Prostate gland (tissue), 2 donors: ENCODE results near the gene TNRC6A.

Source experiments
- POLR2A ChIP-seq: fragments of 450-650 bp; IDR thresholded peaks from one replicate; pipeline ENCODE4 v1.6.1; 2016; ENCODE audit warnings: antibody characterized with exemption, mild to moderate bottlenecking
- POLR2AphosphoS5 ChIP-seq: sonication (generic); formaldehyde crosslinking; IDR thresholded peaks from one replicate; pipeline ENCODE4 v1.6.1; 2017; ENCODE audit warnings: antibody characterized with exemption
- TF ChIP-seq, protein P1 (sequence below), 4 experiments: fragments of 200-600 bp in 2 of 4; fragments of 450-650 bp in 2 of 4; sonication (generic) in 2 of 4; IDR thresholded peaks; 1 replicate in 3 of 4; 2 replicates in 1 of 4; pipeline ENCODE4 v1.5.1; 2016 to 2019; ENCODE audit warnings: antibody characterized with exemption in 4 of 4, mild to moderate bottlenecking in 2 of 4, moderate library complexity in 2 of 4

DNA sequence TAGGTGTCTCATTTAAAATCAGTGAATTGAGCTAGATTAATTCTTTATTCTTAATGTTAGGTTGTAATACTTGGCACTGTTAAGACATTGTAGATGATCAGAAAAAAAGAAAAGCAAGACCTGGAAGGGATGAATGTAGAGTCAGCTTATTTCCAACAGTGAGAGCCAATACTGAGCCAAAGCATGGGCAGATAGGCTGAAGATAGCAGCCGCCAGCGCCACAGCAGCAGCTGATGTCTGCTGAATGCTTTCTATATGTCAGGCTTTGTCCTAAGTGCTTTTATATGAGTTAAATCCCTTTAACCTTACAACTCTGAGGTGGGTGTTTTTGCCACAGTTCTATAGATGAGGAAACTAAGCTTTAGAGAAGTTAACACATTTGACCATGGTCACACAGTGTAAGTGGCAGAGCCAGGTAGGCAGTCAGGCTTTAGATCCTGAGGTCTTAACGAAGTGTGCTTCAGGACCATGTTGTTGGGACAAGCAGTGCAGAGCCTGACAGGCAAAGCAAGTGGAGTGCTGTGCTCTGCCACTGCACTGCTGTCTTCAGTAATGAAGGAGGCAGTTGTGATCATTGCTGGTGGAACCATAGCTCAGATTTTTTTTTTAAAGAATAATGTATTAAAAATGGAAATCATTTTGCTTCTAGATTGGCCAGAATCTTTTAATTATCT, 25.9 kb downstream of the TNRC6A start:
- TF ChIP-seq, protein P1, sequence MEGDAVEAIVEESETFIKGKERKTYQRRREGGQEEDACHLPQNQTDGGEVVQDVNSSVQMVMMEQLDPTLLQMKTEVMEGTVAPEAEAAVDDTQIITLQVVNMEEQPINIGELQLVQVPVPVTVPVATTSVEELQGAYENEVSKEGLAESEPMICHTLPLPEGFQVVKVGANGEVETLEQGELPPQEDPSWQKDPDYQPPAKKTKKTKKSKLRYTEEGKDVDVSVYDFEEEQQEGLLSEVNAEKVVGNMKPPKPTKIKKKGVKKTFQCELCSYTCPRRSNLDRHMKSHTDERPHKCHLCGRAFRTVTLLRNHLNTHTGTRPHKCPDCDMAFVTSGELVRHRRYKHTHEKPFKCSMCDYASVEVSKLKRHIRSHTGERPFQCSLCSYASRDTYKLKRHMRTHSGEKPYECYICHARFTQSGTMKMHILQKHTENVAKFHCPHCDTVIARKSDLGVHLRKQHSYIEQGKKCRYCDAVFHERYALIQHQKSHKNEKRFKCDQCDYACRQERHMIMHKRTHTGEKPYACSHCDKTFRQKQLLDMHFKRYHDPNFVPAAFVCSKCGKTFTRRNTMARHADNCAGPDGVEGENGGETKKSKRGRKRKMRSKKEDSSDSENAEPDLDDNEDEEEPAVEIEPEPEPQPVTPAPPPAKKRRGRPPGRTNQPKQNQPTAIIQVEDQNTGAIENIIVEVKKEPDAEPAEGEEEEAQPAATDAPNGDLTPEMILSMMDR (IDR thresholded peaks at IDR 0.05) = no peak
- no peak for TF ChIP-seq POLR2A
- TF ChIP-seq POLR2AphosphoS5 = no peak
